Mucosa of rectum (tissue), 2 donors: ENCODE measurements around the gene CAMK2G.
"Not testable (repeated sequence)": the region's sequence is repeated elsewhere in the genome, so short reads cannot be mapped to it uniquely, and the experiment has no call there.

Experiments used
- H3K27ac ChIP-seq, 2 donors: one replicate each; pipeline ENCODE4 v1.7.0; 2013; ENCODE audit warnings: inconsistent platforms in 2 of 2, low read depth in 2 of 2, low read length in 2 of 2
- H3K27me3 ChIP-seq, 2 donors: one replicate each; pipeline ENCODE4 v1.7.0; 2013; ENCODE audit warnings: low read length in 2 of 2; ENCODE audit not compliant: control insufficient read depth in 2 of 2, insufficient read depth in 2 of 2
- H3K36me3 ChIP-seq, 2 donors: one replicate each; pipeline ENCODE4 v1.7.0; 2013; ENCODE audit warnings: low read length in 2 of 2; ENCODE audit not compliant: control insufficient read depth in 2 of 2, insufficient read depth in 2 of 2
- H3K4me1 ChIP-seq, 2 donors: one replicate each; pipeline ENCODE4 v1.7.0; 2013; ENCODE audit warnings: low read length in 2 of 2, mild to moderate bottlenecking in 1 of 2; ENCODE audit not compliant: control insufficient read depth in 2 of 2, insufficient read depth in 2 of 2
- H3K4me3 ChIP-seq, 2 donors: one replicate each; pipeline ENCODE4 v1.7.0; 2013; ENCODE audit warnings: low read length in 2 of 2
- H3K9ac ChIP-seq, 2 donors: one replicate each; pipeline ENCODE4 v1.7.0; 2013; ENCODE audit warnings: low read length in 2 of 2, low read depth in 1 of 2, mild to moderate bottlenecking in 1 of 2
- H3K9me3 ChIP-seq, 2 donors: one replicate each; pipeline ENCODE4 v1.7.0; 2013; ENCODE audit warnings: low read length in 2 of 2; ENCODE audit not compliant: control insufficient read depth in 2 of 2
- donor health status: healthy.
- donor health status: Normal muscosa, but diverticular disease.

CAMK2G gene

GRCh38 chr10:73891540-73891939 lies 17.2 kb upstream of the CAMK2G start:
- Histone ChIP-seq H3K9me3 (no peaks in the 10 kb centered on the region), H3K4me3 (no peak overlapping the region), H3K27me3 (no peaks in the 10 kb centered on the region), H3K36me3 (no peaks in the 10 kb centered on the region), H3K9ac (no peak overlapping the region), H3K27ac (no peak overlapping the region), H3K4me1 (peaks cover 5 to 14% of the 10 kb centered on the region in 2 donors)

- not testable (repeated sequence) for H3K36me3 ChIP-seq, H3K9me3 ChIP-seq, H3K27ac ChIP-seq, H3K27me3 ChIP-seq, H3K9ac ChIP-seq, H3K4me3 ChIP-seq
- peaks cover 6 to 18% of the 10 kb centered on the region in 2 donors for H3K4me1 ChIP-seq
These were observed 16.5 kb upstream of the CAMK2G start for GRCh38 chr10:73890830-73891229.

GRCh38 chr10:73890261-73890660 lies 15.9 kb upstream of the CAMK2G start:
- Histone ChIP-seq H3K9me3 (no peaks in the 10 kb centered on the region), H3K4me3 (no peak overlapping the region), H3K27me3 (no peaks in the 10 kb centered on the region), H3K27ac (no peak overlapping the region), H3K4me1 (peaks cover 6 to 18% of the 10 kb centered on the region in 2 donors), H3K36me3 (no peaks in the 10 kb centered on the region), H3K9ac (no peak overlapping the region)

GRCh38 chr10:73889416-73889815 lies 15.1 kb upstream of the CAMK2G start:
- H3K27ac ChIP-seq, H3K27me3 ChIP-seq, H3K9me3 ChIP-seq, H3K36me3 ChIP-seq, H3K4me3 ChIP-seq, H3K9ac ChIP-seq: not testable (repeated sequence)
- peaks cover 6 to 18% of the 10 kb centered on the region in 2 donors for H3K4me1 ChIP-seq

GRCh38 chr10:73889014-73889413 lies 14.7 kb upstream of the CAMK2G start:
- peak overlapping the region in 1 of 2 donors; percentile 0 for H3K27ac ChIP-seq
- no peak overlapping the region for H3K4me3 ChIP-seq
- H3K9me3 ChIP-seq, result no peaks in the 10 kb centered on the region
- H3K4me1 ChIP-seq, result peaks cover 6 to 18% of the 10 kb centered on the region in 2 donors
- no peak overlapping the region for H3K9ac ChIP-seq
- H3K27me3 ChIP-seq, result no peaks in the 10 kb centered on the region
- H3K36me3 ChIP-seq, result no peaks in the 10 kb centered on the region

GRCh38 chr10:73888514-73888913 lies 14.2 kb upstream of the CAMK2G start:
- no peak overlapping the region for H3K4me3 ChIP-seq
- H3K9ac ChIP-seq, result no peak overlapping the region
- peak overlapping the region; percentile 0 to 45 for H3K27ac ChIP-seq
- H3K9me3 ChIP-seq, result no peaks in the 10 kb centered on the region
- peaks cover 6 to 18% of the 10 kb centered on the region in 2 donors for H3K4me1 ChIP-seq
- no peaks in the 10 kb centered on the region for H3K36me3 ChIP-seq
- H3K27me3 ChIP-seq, result no peaks in the 10 kb centered on the region

GRCh38 chr10:73887294-73888039 lies 13.1 kb upstream of the CAMK2G start:
- Histone ChIP-seq H3K9me3 (no peaks in the 10 kb centered on the region), H3K4me3 (no peak overlapping the region), H3K27me3 (no peaks in the 10 kb centered on the region), H3K36me3 (no peaks in the 10 kb centered on the region), H3K4me1 (peaks cover 6 to 18% of the 10 kb centered on the region in 2 donors), H3K9ac (no peak overlapping the region), H3K27ac (peak overlapping the region; percentile 45 to 63)

GRCh38 chr10:73886661-73887293 lies 12.4 kb upstream of the CAMK2G start:
- H3K9ac ChIP-seq, result no peak overlapping the region
- no peaks in the 10 kb centered on the region for H3K9me3 ChIP-seq
- peaks cover 6 to 18% of the 10 kb centered on the region in 2 donors for H3K4me1 ChIP-seq
- H3K4me3 ChIP-seq, result no peak overlapping the region
- H3K27me3 ChIP-seq, result no peaks in the 10 kb centered on the region
- no peaks in the 10 kb centered on the region for H3K36me3 ChIP-seq
- H3K27ac ChIP-seq, result peak overlapping the region; percentile 45 to 63

GRCh38 chr10:73886085-73886529 lies 11.8 kb upstream of the CAMK2G start:
- no peak overlapping the region for H3K4me3 ChIP-seq
- H3K9ac ChIP-seq, result no peak overlapping the region
- peak overlapping the region in 1 of 2 donors; percentile 45 for H3K27ac ChIP-seq
- H3K9me3 ChIP-seq, result no peaks in the 10 kb centered on the region
- no peaks in the 10 kb centered on the region for H3K27me3 ChIP-seq
- no peaks in the 10 kb centered on the region for H3K36me3 ChIP-seq
- H3K4me1 ChIP-seq, result peaks cover 6 to 18% of the 10 kb centered on the region in 2 donors

GRCh38 chr10:73884017-73884416 lies 9.7 kb upstream of the CAMK2G start:
- H3K36me3 ChIP-seq, result no peaks in the 10 kb centered on the region
- H3K9me3 ChIP-seq, result no peaks in the 10 kb centered on the region
- H3K27ac ChIP-seq, result no peak overlapping the region
- H3K9ac ChIP-seq, result no peak overlapping the region
- H3K27me3 ChIP-seq, result no peaks in the 10 kb centered on the region
- H3K4me1 ChIP-seq, result peaks cover 6 to 22% of the 10 kb centered on the region in 2 donors
- H3K4me3 ChIP-seq, result no peak overlapping the region
